GM19351 (cell line): ENCODE data around the gene TBC1D30.
A peak's percentile ranks its signal among the peaks of the same experiment; 100 is the strongest.
"Not testable (repeated sequence)": the region's sequence is repeated elsewhere in the genome, so short reads cannot be mapped to it uniquely, and the experiment has no call there.

Source experiments
- ATAC-seq: cut with Tn5 transposase; IDR thresholded peaks from one replicate; pipeline ENCODE4 v1.9.1; 2021; ENCODE audit warnings: mild to moderate bottlenecking, moderate library complexity; ENCODE audit not compliant: unreplicated experiment

TBC1D30 gene, protein sequence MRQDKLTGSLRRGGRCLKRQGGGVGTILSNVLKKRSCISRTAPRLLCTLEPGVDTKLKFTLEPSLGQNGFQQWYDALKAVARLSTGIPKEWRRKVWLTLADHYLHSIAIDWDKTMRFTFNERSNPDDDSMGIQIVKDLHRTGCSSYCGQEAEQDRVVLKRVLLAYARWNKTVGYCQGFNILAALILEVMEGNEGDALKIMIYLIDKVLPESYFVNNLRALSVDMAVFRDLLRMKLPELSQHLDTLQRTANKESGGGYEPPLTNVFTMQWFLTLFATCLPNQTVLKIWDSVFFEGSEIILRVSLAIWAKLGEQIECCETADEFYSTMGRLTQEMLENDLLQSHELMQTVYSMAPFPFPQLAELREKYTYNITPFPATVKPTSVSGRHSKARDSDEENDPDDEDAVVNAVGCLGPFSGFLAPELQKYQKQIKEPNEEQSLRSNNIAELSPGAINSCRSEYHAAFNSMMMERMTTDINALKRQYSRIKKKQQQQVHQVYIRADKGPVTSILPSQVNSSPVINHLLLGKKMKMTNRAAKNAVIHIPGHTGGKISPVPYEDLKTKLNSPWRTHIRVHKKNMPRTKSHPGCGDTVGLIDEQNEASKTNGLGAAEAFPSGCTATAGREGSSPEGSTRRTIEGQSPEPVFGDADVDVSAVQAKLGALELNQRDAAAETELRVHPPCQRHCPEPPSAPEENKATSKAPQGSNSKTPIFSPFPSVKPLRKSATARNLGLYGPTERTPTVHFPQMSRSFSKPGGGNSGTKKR

DNA sequence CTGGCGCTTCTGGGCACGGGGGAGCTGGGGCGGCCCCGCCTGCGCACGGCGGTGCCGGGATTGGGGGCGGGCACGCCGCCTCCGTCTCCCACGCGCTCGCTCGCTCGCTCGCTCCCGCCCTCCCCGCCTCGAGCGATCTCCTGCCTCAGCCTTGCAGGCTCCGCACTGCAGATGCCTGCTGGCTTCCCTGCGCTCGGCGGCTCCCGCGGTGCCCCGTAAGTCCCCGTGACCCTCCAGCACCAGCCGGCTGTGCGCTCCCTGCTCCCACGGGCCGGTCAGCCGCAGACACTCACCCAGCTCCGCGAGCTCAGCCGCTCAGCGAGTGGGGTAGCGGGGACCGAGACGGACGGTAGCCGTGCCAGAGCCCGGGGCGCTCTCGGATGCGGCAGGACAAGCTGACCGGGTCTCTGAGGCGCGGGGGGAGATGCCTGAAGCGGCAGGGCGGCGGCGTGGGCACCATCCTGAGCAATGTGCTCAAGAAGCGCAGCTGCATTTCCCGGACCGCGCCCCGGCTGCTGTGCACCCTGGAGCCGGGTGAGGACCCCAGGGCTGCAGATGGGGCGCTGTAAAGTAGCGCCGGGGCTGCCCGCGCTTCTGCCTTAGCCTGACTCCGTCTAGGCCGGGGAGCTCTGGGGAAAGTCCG is at the start of gene TBC1D30:
TBC1D30 (plus strand) TSS at position 148 of the 643 bp plus-strand sequence; CDS start at position 381, 233 bp downstream.
- ATAC-seq: peak; percentile 60

DNA sequence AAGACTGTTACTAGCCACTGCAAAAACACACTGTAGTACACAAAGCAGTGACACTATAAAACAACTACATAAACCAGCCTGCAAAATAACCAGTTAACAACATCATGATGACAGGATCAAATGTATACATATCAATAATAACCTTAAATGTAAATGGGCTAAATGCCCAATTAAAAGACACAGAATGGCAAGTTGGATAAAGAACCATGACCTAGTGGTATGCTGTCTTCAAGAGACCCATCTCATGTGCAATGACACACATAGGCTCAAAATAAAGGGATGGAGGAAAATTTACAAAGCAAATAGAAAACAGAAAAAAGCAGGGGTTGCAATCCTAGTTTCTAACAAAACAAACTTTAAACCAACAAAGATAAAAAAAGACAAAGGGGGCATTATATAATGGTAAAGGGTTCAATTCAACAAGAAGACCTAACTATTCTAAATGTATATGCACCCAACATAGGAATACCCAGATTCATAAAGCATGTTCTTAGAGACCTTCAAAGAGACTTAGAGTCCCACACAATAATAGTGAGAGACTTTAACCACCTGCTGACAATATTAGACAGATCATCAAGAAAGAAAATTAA is 49.2 kb upstream of the TBC1D30 start:
- ATAC-seq: not testable (repeated sequence)

DNA sequence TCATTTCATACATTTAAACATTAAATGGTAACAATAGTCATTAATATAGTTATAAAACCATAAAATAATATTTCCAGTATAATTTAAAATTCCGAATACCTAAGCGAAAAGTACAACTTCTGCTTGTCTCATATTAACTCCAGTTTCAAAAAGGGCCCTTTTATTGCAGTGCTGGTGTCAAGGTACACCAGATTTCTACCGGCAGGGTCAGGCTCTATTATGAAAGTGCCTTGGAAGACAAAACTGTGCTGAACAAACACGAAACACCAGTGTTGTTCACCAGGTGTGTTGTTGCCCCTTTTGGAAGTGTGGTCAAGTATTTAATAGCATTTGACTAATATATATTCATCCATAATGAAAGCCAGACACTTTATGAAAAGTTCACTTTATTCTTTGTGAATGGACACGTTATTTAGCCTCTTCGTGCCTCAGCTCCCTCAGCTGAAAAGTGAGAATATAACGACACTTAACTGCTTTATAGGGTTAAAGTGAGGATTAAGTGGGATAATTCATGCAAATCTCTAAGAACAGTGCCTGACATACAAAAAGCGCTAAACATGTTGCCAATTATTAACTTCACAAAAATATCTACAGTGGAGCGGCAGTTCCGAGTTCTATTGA is 45.0 kb upstream of the TBC1D30 start:
- no peak for ATAC-seq

DNA sequence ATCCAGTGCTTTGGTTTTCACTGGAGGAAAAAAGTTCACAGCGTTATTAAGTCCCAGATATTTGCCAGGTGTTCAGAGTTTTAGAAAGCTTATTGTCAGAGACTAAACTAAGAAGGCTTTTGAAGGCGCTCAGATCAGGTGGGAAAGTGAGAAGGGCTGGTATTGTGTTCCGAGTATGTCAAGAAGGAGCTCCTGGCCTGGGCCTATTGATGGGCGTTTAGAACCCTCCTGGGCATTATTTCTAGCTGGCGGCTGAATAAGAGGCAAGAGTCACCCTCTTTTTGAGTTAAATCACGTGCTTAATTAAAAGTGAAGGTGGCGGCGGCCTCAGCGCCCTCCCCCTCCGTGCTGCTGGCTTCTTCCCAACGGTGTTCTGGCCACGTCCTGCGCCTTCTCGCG is 44.3 kb upstream of the TBC1D30 start:
- no peak for ATAC-seq

DNA sequence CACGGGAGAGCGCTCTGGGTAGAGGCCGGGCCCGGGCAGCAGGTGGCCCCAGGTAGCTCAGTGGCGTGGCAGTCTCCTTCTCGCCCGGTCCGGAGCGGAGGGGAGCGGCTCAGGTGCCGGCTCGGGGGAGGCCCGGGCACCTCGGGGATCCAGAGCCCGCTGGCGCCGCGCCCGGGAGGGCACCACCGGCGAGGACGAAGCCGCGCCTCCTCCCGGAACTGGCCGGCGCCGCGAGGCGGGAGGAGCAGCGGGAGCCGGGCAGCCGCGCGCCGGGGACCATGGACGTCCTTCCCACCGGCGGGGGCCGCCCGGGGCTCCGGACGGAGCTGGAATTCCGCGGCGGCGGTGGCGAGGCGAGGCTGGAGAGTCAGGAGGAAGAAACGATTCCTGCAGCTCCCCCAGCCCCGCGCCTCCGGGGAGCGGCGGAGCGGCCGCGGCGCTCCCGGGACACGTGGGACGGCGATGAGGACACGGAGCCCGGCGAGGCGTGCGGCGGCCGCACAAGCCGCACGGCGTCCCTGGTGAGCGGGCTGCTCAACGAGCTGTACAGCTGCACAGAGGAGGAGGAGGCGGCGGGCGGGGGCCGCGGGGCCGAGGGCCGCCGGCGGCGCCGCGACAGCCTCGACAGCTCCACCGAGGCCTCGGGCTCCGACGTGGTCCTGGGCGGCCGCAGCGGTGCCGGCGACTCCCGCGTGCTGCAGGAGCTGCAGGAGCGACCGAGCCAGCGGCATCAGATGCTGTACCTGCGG is 43.7 kb upstream of the TBC1D30 start:
- ATAC-seq: peak; percentile 57

DNA sequence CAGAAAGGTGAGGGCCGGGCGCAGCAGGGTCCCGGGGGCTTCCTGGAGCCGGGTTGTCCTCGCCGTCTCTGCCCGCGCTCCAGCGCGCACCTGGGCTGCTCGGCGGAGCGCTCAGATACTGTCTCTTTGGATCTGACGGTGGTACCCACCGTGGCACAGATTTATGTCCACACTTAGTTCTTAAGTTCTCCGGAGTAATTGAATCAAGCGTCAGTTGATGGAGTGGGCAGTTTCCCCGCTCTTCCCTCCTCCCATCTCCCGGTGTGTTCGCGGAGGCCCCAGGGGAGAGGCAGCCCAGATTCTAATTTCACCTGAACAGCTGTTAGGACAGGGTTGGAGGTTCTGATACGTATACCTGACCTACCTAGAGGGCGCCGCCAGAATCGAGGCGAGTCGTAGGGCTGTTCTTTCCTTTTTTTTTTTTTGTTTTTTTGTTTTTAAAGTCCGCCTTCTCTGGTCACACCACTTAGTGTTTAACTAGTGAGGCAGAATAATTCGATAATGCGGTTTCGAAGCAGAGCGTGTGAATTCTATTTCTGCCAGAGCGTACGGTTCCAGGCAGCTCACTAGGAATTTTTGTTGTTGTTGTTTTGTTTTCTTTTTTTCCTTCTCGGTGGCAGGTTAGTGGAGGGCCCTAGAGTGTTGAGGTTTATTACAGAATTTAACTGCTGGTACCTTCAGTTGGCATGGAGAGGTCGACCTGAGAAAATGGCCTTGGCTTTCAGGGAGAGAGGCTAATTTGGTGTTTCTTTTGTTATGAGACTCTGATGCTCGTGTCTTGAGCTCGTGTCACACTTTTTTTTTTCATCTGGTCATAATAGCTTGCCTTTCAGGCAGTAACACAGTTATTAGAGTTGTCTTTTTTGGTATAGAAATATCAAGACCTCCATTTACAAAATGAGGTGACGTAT is 42.9 kb upstream of the TBC1D30 start:
- peak; percentile 26 for ATAC-seq

DNA sequence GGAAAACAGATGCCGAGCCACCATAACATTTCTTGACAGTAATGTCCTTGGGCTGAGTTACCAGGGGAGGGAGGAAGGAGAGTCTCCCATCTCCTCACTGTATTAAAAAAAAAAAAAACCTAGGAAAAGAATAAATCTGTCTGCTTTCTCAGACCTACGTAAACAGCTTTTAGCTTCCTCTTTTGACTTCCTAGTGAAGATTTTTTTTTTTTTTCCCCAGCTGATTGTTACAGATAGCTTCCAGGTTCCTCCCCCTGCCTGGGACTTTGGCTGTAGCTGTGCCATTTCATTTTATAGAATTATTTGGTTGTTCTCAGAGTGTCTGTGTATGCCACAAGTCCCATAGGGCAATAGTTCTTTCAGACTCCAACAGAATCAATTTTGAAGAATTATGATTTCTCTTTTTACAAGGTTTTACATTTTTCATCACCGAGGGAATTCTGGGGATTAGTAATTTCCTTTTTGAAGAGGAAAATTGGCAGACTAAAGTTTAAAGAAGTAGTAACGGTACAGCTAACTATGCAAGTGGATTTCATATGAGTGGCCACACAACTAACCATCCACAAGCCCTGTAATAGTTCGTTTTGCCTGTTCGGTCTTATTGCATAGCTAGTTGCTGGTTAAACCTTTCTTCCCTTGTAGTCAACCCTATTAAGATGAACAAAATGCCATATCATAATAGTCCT is 42.1 kb upstream of the TBC1D30 start:
- no peak for ATAC-seq

DNA sequence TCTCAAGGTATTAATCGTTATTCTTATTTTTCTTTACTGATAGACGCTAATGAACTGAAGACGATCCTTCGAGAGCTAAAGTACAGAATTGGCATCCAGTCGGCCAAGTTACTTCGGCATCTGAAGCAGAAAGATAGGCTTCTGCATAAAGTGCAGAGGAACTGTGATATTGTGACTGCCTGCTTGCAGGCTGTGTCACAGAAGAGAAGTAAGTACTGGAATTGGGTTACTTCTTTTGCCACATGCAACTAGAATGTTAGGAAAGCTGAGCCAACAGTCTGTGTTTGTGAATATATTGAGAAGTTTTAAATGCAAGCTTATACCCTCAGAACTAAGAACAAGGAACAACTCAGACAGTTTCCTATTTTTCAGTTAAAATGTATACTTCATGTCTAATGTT is 38.6 kb upstream of the TBC1D30 start:
- no peak for ATAC-seq

DNA sequence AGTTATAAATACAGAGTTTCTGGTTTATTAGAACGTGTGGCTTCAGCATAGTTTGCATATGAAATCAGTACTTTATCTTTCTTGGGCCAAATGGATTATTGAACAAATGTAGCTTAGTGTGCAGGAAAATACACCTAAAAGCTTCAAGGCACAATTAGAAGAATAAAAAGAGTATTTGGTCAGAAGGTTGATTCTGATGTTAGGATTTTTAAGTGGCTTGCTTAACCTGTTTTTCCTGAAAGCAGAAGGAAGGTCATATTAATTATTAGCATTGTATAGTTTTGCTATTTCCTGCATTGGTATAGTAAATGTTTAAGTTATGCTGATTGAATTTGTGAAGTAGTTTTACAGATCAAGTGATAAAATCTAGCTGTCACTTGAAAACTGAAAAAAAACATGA is 34.3 kb upstream of the TBC1D30 start:
- no peak for ATAC-seq

DNA sequence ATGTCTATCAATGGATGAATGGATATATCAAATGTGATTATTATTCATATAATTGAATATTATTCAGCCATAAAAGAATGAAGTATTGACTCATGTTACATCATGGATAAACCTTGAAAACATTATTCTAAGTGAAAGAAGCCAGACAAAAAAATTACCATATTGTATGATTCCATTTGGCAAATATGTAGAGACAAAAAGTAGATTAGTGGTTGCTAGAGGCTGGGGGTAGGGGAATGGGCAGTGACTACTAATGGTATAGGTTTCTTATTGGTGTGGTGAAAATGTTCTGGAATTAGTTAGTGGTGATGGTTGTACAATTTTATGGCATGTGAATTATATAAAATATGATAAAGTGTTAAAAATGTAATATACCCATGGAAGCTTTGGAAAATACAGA is 33.4 kb upstream of the TBC1D30 start:
- ATAC-seq: no peak

DNA sequence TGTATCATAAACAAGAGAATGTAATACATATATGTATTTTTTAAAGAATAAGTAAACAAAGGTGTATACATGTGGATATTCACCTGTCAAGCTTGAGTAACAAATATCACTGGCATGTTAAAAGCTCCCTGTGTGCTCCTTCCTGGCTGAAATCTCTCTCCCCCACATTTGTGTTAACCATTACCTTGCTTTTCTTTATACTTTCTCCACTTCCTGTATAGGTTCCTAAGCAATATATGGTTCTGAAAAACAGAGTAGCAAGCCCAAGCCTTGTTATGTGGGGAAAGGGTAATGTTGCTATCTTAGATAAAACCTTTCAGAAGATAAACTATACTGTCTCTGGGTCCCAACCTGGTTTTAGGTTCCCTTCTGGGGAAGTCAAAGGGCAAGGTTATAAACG is 32.3 kb upstream of the TBC1D30 start:
- ATAC-seq: no peak

DNA sequence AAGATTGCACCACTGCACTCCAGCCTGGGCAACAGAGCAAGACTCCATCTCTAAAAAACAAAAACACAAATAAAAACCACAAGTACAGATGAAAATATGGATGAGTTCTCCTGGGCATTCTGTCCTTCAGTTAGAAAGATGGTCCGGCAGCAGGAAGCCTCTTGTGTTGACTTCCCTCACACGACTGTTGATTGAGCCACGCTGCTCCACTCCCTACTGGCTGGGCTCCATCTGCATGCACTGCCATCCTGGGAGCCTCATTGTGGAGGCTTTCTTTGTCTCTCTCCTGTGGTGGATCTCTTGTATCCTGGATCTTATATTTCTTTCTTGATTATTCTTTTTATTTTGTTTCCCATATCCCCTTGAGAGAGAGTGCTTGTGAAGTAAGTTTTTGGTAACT is 30.8 kb upstream of the TBC1D30 start:
- no peak for ATAC-seq

DNA sequence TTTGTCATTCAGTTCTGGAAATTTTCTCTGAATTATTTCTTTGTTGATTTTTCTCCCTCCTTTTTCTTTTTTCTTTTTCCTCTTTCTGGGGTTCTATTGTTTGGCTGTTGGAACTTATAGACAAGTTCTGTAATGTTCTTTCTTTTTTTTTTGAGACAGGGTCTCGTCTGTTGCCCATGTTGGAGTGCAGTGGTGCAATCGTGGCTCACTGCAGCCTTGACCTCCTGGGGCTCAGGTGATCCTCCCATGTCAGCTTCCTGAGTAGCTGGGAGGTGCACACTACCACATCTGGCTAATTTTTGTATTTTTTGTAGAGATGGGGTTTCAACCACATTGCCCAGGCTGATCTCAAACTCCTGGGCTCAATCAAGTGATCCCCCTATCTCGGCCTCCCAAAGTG is 30.1 kb upstream of the TBC1D30 start:
- no peak for ATAC-seq

DNA sequence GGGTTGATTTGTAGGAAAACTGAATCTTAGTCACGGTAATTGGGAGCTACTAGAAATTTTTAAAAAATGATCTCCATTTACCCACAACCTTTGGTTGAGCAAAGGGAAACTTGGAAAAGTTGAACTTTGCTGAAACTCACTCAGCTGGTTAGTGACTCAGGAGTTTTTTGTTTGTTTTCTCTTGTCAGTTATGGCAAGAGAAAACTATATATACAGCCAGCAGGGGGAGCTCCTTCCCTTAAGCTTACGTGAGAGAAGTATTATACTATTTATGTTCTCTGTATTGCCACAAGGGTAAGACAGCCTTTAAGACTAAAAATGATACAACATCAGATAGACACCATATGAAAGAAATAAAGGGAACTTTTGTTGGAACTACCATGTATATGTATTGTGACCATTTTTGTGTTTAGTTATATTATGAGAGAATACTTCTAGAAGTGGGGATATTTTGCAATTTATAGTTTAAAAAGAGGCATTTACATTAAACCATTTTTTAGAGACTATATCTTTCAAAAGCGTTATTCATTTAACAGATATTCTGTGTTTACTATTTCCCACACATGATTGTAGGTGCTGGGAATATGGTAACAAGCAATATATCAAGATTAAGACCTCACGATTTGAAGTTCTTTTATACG is 28.1 kb upstream of the TBC1D30 start:
- ATAC-seq: peak; percentile 79

DNA sequence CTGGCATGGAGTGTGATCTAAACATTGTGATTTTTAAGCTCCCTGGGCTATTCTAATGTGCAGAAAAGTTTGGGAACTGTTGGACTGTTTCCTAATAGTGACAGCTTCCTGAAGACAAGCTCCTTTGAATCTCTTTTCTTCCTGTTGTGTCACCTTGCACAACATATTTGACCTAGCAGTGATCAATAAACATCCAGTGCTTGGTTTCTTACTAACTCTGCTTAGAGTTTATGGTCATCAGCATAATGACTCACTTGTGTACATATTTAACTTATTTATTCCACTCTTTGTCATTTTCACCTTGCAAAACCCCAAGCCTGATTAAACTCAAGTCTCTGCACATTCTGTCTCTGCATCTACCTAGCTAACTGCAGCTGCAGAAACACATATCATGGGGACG is 27.3 kb upstream of the TBC1D30 start:
- ATAC-seq: no peak

DNA sequence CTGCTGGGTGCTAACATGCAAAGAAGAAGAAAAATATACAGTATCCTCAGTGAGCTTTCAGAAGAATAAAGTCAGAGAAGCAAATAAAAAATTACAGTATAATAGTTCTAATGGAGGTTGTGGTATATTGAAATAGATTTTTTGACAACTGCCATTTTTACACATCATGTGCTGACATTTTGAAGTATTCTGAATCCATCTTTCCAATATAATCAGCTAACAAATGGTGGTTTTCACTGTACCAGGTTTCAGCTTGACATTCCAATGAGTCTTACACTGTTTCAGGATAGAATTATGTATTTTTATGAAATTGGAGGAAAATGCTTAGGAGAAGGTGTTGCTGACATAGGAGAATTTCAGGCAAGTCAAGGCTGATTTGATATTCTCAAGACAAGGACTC is 26.3 kb upstream of the TBC1D30 start:
- ATAC-seq: no peak

DNA sequence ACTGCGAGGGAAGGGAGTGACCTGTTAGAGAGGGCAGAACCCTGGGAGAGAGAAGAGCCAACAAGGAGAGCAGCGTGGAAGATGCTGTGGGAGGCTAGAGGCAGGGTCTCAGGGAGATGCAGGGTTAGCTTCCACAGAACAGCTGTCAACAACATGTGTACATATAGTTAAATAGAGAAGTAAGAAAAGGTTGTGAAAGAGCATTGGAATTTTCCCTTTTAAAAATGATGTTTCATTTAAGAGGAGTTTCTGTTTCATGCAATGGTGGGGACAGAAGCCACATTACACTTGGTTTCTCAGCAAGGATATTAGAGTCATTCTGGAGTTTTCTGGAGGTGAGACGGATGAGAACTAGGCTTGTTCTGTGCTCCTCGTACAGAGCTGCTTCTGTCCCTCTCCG is 23.8 kb upstream of the TBC1D30 start:
- peak; percentile 63 for ATAC-seq

DNA sequence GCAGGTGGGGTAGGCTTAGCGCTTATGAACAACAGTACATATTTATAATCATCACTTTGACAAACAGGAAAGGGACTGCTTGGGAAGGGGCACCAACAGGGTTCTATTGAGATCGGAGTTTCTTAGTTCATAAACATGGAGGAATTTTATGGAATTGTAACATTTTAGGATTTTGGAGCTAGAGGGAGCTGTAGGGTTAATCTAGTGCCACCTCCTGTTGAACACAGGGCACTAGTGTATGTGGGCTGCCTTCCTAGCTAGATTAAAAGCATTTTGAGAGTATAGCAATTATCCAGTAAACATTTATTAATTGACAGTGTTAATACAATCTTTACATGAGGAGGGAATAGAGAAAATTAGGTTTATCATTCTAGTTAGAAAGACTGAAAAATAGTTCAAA is 23.1 kb upstream of the TBC1D30 start:
- no peak for ATAC-seq
